HG03442 (cell line): ENCODE results near the gene CNNM2.

ENCODE experiments used
- ATAC-seq: cut with Tn5 transposase; IDR thresholded peaks from one replicate; pipeline ENCODE4 v1.9.1; 2021; ENCODE audit warnings: mild to moderate bottlenecking, moderate library complexity; ENCODE audit not compliant: unreplicated experiment

Gene CNNM2

GRCh38 chr10:103067956-103068355 lies 149.9 kb downstream of the CNNM2 start:
- ATAC-seq, result no peak

DNA sequence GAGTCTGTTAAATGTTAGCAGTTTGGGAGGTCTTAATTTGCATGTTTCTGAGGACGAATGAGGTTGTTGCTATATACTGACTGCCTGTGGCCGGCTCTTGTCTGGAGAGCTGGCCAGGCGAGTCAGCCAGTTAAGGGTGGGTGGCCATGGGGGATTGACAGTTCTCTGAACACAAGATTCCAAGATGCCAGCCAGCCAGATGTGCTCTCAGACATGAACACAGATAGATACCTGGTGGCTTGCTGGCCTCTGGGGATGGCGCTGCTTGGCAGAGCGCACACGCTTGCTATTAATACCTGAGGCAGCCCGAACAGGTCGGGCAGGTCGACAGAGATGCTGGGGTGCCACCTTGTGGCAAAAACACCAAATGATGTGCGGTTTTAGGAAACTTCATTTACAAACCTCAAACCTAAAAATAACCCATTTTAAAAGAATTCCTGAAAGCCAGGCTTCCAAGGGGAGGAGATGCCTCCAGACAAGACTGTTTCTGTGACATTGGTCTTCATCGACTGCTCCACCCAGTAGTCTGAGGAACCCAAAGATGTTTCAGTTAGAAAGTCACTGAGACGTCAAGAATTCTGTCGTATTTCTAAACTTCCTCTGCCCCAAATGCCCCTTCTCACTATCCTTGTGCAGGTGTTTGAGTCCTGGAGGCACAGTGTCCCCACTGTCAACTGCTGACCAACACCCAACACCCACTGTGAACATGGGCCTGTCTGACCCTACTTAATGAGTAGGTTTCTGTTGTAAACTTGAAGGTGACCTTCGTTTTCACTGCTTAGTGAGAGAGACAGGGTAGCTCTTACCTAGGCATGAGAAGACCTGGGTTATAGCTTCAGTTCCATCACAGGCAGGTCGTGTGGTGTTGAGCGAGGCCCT lies 151.6 kb downstream of the CNNM2 start:
- ATAC-seq, result peak; percentile 68

- ATAC-seq, result no peak
Observed at GRCh38 chr10:103072276-103072675, 154.2 kb downstream of the CNNM2 start.

- ATAC-seq, result no peak
Observed at GRCh38 chr10:103072891-103073290, 154.8 kb downstream of the CNNM2 start.

DNA sequence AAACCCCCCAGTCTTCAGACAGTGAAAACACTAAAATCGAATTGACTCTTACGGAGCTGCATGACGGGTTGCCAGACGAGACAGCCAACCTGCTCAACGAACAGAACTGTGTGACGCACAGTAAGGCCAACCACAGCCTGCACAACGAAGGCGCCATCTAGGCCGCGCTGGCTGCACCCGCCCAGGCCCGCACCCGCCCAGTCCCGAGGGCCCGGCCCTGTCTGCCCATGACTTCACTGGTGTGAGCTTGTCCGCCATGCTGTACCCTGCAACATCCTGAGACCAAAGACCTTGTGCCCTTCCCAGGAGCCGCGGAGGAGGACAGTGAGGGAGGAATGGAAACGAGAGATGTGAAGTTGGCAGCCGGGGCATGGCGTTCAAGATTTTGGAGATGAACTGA lies 158.9 kb downstream of the CNNM2 start:
- no peak for ATAC-seq

DNA sequence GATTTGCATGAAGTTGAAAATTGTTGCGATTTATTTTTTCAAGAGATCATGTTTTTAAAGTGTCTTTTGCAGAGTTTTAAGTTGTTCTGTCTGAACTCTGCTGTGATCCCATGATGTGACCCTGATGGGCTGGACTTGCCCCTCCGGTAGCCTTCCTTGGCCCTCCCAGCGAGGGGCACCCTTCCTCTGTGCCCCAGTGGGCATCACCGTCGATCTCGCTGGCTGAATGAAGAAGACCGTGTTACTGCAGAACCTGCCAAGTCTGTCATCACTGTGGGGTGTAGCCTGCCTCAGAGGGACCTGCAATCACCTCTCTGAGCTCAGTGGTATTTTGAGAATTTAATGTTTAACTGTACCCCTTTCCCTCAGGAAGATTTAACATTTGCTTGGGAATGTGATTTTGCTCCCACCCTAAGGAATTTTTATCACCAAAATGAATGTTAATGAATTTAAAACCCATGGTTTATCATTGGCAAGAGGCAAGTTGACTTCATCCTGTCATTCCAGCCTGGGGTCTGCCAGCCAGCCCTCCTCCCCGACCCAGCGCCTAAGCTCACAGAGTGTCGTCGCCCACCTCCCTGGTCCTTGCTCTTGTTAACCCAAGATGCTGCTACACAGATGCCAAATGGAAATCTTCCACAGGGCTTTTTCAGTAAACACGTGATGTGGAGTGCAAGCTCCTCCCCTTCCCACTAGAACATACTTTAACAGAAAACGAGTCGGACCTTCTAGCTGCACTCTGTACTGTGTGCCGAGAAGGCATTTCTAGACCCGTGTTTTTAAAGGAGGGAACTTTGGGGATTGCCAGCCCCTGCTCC lies 159.6 kb downstream of the CNNM2 start:
- ATAC-seq, result no peak

DNA sequence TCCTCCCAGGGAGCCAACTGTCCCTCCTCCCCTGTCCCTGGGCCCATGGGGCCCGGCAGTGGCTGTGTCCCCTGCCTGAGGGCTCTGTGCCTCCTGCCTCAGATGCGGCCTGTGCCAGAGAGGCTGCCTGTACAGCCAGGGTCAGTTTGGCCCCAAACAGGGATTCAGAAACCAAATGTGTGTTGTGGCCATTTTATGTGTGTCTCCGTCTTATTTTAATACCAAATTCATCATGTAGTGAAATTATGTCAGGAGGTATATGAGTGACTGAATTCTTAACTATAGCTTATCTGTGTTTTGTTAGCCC lies 160.2 kb downstream of the CNNM2 start:
- ATAC-seq, result no peak

DNA sequence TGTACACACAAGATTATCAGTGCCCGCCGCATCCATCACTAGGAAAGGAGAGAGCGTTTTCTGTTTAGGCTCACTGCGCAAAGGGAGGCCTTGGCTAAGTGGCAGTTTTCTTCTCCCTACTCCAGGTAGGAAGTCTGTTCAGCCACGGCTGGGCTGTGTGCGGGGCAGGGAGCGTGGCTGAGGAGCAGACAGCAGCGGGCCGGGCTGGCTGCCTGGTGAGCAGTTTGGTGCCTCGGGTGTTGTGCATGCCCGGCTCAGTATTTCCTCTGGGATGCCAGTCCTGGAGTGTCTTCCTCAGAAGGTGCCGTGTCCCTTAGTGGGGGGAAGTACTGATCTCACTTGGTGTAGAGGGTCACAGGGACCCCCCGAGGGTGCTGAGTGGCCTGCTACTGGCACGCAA lies 160.6 kb downstream of the CNNM2 start:
- no peak for ATAC-seq

DNA sequence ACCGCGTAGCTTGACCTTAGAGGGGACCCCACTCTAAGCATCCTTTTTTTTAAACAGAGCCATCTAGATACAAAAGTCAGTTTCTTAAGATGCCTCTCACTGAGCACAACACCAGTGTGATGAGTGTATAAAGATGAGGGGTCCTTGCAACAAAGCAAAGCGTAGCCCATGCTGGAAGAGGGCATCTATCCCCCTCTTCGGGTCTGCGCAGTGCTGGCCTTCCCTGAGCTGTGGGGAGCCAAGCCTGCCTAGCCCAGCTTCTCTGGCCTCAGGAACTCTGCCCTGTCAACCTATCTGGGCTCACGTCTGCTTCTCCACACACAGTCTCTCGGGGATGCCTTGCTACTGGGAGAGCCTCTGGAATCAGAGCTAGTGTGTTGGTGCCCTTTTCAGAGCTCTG lies 161.0 kb downstream of the CNNM2 start:
- no peak for ATAC-seq

GRCh38 chr10:103079946-103080345 lies 161.9 kb downstream of the CNNM2 start:
- ATAC-seq, result no peak

DNA sequence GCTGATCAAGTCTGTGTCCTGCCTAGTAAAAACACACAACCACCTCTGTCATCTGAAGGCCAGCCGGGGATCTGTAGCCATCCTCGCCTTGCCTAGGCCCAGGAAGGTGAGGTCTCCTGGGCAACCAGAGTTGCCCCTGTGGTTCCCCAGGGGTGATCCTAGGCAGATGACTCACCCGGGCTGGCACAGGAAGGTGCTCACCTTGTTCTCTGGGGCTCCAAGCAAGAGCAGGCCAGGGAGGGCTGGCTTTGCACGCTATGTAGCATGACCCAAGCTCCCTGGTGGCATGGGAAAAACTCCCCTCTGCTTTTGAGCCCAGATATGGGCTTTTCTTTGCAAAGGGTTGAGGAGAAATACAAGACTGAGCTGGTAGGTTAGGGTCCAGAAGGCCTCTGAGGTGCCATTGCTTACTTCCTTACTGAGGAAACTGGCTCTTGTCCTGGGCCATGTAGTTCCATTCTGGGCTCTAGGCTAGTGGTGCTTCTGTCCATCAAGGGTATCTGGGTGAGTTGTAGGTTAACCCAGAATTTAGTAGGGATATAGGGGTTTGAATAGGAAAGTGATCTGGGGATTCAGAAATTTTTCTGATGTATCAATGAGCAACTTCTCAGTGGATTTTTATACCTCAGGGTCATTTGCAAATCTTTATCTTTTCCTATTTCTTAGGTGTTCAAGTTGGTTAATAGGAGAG lies 162.9 kb downstream of the CNNM2 start:
- ATAC-seq, result no peak

- no peak for ATAC-seq
Observed at GRCh38 chr10:103082683-103083082, 164.6 kb downstream of the CNNM2 start.

DNA sequence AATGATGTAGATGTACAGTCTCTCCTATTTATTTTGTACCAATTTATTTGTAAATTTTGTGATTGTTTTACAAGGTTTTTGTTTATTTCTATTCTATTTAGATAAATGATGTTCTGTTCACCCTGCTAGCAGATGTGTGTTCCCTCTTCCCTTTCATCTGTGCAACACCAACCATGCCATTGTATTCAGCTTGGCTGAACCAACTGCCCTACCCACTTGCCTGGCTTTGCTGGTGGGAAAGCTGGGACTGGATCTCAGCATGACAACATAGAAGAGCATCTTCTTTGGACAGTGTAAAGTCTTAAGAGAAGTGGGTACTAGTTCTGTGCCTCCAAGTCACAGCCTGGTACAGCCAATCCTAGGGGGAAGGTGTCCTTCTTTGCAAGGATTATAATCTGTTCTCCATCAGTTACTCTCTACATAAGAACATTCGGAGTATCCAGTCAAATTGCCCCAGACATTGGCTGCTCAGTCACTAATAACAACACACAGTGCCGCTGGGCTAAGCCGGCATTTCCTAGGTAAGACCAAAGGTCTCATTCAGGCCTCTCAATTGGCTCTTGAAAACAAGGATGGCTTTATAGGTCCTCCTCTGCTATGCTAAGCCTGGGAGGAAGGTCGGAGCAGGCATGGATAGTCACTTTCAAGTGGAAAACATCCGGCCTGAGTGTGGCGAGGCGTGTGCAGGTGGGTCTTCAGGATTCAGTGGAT lies 165.3 kb downstream of the CNNM2 start:
- ATAC-seq, result no peak

- ATAC-seq, result no peak
Observed at GRCh38 chr10:103083977-103084320, 165.9 kb downstream of the CNNM2 start.

GRCh38 chr10:103086261-103086660 lies 168.2 kb downstream of the CNNM2 start:
- ATAC-seq, result no peak

- no peak for ATAC-seq
Observed at GRCh38 chr10:103086799-103087198, 168.7 kb downstream of the CNNM2 start.

GRCh38 chr10:103089493-103089892 lies 171.4 kb downstream of the CNNM2 start:
- no peak for ATAC-seq

GRCh38 chr10:103090911-103091310 lies 172.8 kb downstream of the CNNM2 start:
- ATAC-seq, result no peak

DNA sequence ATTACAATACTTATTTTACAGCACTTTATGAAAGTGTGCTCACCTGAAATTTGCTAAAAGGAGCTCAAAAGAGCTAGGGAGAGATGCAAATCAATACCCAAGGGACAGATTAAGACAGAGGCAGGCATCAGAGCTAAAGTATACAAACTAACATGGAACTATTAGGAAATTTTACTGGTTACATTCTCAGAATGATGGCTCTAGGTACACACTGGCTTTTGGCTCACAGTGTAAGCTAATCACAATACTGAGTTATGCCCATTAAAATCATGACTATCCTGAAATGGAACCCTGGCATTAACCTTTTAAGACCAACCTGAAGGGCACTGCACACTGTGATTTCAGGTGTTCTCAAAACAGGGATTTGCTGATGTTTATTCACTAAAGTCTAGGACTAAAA lies 176.9 kb downstream of the CNNM2 start:
- ATAC-seq, result no peak

DNA sequence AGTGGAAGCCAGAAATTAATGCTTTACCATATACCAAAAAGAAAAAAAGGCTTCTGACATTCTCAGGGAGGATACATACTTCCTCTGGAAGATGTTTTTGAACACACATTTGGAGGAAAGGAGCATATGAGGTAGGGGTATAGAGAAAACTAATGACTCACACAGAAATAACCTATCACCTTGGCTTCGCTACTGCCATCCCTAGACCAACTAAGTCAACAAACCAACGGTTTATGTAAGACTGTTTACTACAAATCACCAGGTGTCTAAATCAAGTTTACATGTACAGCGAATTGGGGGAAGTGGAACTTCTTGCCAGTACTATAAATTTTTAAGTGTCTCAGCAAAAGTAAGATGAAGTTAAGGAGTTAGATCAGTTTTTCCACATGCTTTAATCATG lies 178.0 kb downstream of the CNNM2 start:
- ATAC-seq, result no peak

DNA sequence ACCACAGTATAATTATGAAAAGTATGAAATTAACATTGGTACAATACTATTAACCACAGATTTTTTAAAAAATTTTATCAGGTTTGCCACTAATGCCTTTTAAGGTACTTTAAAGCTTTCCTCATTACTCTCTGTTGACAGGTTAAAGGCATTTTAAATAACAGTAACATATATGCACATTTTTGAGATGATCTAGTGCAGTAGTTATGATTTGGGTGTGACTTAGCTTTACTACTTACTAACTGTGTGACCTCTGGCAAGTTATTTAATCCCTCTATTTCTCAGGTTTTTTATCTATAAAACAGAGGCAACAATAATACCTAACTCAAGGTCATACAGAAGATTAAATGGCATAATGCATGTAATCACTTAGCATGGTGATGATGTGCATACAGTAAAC lies 180.1 kb downstream of the CNNM2 start:
- ATAC-seq, result no peak
